Measurements from ENCODE around the gene OR5I1. TPM values are rescaled to one million over a fixed set of nuclear protein-coding genes. Genes with fewer than 3 reads are reported as not detected.

The OR5I1 gene
- not detected for polyA plus RNA-seq (2013, experiment 1 of 2)
- polyA plus RNA-seq (2013, experiment 2 of 2): not detected

DNA sequence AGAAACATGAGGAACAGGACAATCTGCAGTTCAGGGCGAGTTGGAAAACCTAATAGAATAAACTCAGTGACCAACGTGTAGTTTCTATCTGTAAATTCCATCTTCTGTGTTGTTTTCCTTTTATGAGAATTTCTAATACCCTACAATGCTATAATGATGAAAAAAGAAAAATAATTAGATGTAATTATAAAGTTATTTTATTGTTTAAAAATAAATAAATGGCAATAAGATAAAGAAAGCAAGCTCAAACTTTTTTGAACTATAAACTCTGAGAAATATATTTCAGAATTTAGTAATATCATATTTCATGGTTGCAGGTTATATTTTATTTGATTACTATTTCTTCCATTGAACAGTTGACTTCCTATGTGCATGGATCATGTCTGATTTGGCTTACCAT lies at the start of gene OR5I1:
TSS of gene OR5I1 (minus strand) at position 101 of the 400 bp plus-strand sequence. CDS start at position 101, 0 bp downstream.
- no peaks in the 10 kb centered on the region for H3K27me3 ChIP-seq (ENCODE audit: insufficient read depth, low read length)
- H3K9ac ChIP-seq (ENCODE audit: low read depth, low read length): no peak within 1 kb of the TSS
- no peaks in the 10 kb centered on the region for H3K4me1 ChIP-seq (ENCODE audit: insufficient read depth, low read length)
- H3K27ac ChIP-seq (ENCODE audit: low read depth, low read length): no peak within 1 kb of the TSS
- H3K9me3 ChIP-seq (ENCODE audit: insufficient read depth, low read depth, low read length): peaks cover 23% of the 10 kb centered on the region; the same call in 1 of the 2 replicates
- no peaks in the 10 kb centered on the region for H3K36me3 ChIP-seq (ENCODE audit: insufficient read depth, low read length)
- 100% methylated on average over 1 of the region's 2 CpGs for whole genome bisulfite sequencing
- no peak within 1 kb of the TSS for H3K4me3 ChIP-seq (ENCODE audit: low read length)

DNA sequence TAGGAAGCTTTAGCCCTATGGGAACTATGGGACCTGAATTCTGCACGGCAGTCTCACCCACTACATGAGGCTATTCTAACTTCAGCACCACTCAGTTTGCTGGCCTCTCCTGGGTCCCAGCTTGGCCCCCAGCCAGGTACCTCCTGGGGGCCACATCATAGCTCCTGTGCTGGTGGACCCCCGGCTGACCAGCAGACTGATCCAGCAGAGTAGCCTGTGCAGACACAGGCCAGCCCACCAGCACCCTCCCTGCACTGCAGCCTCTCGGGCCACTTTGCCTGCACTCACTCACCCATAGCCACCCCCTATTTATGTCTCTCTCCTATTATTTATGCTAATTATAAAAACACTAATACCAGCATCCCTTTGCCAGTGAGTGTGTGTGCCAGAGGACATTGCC lies 34.7 kb upstream of the OR5I1 start:
- Histone ChIP-seq H3K4me1 (ENCODE audit: insufficient read depth, low read length) (peaks cover 7% of the 10 kb centered on the region), H3K4me3 (ENCODE audit: low read length) (no peak overlapping the region), H3K36me3 (ENCODE audit: insufficient read depth, low read length) (no peaks in the 10 kb centered on the region), H3K27me3 (ENCODE audit: insufficient read depth, low read length) (no peaks in the 10 kb centered on the region), H3K9me3 (ENCODE audit: insufficient read depth, low read depth, low read length) (no peaks in the 10 kb centered on the region), H3K27ac (ENCODE audit: low read depth, low read length) (no peak overlapping the region), H3K9ac (ENCODE audit: low read depth, low read length) (no peak overlapping the region)
- WGBS: 96% methylated on average over 3 of the region's 3 CpGs

DNA sequence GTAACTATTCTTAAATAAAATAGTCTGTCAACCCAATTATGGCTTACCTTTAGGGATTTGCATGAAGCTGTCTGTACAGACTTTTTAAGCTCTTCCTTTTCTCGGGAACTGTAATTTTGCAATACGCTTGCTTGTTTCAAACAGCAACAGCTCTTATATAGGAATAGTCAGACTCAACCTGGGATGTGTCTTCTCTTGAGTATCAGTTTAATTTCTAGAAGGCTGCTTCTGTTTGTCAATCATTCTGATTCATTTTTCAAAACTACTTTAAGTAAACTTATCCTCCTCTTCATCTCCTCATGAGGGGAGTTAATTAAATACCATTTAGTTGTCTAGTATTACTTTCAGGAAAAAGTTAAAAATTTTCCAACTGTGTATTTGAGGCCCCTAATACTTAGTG lies 33.6 kb upstream of the OR5I1 start, which contains the start of gene OR10AG1:
TSS of gene OR10AG1 (minus strand) at position 101 of the 400 bp plus-strand sequence. CDS start at position 63, 38 bp downstream.
- 93% methylated on average over 2 of the region's 2 CpGs for WGBS
- Histone ChIP-seq H3K27ac (ENCODE audit: low read depth, low read length) (no peak within 1 kb of the TSS), H3K4me3 (ENCODE audit: low read length) (no peak within 1 kb of the TSS), H3K9me3 (ENCODE audit: insufficient read depth, low read depth, low read length) (no peaks in the 10 kb centered on the region), H3K9ac (ENCODE audit: low read depth, low read length) (no peak within 1 kb of the TSS), H3K4me1 (ENCODE audit: insufficient read depth, low read length) (peaks cover 7% of the 10 kb centered on the region), H3K36me3 (ENCODE audit: insufficient read depth, low read length) (no peaks in the 10 kb centered on the region), H3K27me3 (ENCODE audit: insufficient read depth, low read length) (no peaks in the 10 kb centered on the region)

DNA sequence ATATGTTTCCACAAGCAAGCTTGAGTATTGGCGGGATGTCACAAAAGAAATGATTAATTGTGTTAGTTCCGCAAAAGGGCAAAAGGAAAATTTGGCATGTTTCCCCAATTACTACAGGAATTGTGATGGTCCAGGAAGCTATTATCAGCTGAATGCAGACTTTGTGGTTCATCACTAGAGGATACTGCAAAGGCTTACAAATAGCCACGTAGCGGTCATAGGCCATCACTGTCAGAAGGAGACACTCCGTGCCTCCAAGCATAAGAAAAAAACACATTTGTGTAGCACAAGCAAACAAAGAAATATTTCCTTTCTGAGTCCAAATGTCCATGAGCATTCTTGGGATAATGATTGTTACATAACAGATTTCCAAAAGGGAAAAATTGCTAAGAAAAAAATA lies 31.7 kb upstream of the OR5I1 start:
- Histone ChIP-seq H3K36me3 (ENCODE audit: insufficient read depth, low read length) (no peaks in the 10 kb centered on the region), H3K27ac (ENCODE audit: low read depth, low read length) (no peak overlapping the region), H3K9ac (ENCODE audit: low read depth, low read length) (no peak overlapping the region), H3K4me3 (ENCODE audit: low read length) (no peak overlapping the region), H3K9me3 (ENCODE audit: insufficient read depth, low read depth, low read length) (no peaks in the 10 kb centered on the region), H3K27me3 (ENCODE audit: insufficient read depth, low read length) (no peaks in the 10 kb centered on the region), H3K4me1 (ENCODE audit: insufficient read depth, low read length) (no peaks in the 10 kb centered on the region; the same call in 1 of the 2 replicates)
- WGBS: 96% methylated on average over 5 of the region's 5 CpGs

DNA sequence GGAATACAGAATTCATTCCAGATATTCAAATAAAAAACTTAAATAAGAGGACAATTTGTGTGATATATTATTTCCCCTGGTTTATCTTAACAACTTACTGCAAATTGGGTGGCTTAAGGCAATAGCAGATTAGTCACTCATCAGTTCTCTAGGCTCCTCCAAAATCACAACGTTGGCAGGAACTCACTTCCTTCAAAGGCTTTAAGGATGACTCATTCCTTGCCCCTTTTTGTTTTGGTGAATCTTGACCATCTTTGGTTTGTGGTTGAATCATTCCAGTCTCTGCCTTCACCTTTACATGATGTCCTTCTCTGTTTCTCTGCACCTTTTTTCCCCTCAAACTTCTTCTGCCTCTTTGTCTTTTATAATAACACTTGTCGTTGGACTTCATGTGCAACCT lies 30.2 kb upstream of the OR5I1 start:
- Histone ChIP-seq H3K9me3 (ENCODE audit: insufficient read depth, low read depth, low read length) (no peaks in the 10 kb centered on the region), H3K9ac (ENCODE audit: low read depth, low read length) (no peak overlapping the region), H3K4me3 (ENCODE audit: low read length) (no peak overlapping the region), H3K27me3 (ENCODE audit: insufficient read depth, low read length) (no peaks in the 10 kb centered on the region), H3K36me3 (ENCODE audit: insufficient read depth, low read length) (no peaks in the 10 kb centered on the region), H3K27ac (ENCODE audit: low read depth, low read length) (no peak overlapping the region), H3K4me1 (ENCODE audit: insufficient read depth, low read length) (no peaks in the 10 kb centered on the region; the same call in 1 of the 2 replicates)
- 68% methylated on average over 2 of the region's 2 CpGs for WGBS

DNA sequence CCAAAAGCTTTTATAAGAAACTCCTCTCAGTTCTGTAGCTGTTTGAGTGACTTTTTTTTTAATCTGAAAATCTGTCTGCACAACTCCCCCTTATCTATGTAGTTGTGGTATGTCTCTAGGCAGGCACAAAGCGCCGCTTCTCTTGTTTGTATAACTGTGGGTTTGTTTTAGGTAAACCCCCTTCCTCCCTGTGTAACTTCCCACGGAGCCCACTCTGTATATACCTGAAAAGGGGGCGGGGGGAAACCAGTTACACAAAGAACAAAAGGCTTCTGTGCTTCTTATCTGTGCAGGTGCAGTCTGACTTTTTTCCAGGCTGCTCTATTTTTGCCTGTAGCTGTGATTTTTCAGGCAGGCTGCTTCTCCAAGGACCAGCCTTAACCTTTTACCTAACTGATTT lies 20.3 kb upstream of the OR5I1 start:
- H3K27ac ChIP-seq (ENCODE audit: low read depth, low read length): no peak overlapping the region
- H3K9ac ChIP-seq (ENCODE audit: low read depth, low read length): no peak overlapping the region
- WGBS: 78% methylated on average over 2 of the region's 4 CpGs
- no peak overlapping the region for H3K4me3 ChIP-seq (ENCODE audit: low read length)
- no peaks in the 10 kb centered on the region for H3K4me1 ChIP-seq (ENCODE audit: insufficient read depth, low read length)
- H3K36me3 ChIP-seq (ENCODE audit: insufficient read depth, low read length): no peaks in the 10 kb centered on the region
- H3K27me3 ChIP-seq (ENCODE audit: insufficient read depth, low read length): no peaks in the 10 kb centered on the region
- no peaks in the 10 kb centered on the region for H3K9me3 ChIP-seq (ENCODE audit: insufficient read depth, low read depth, low read length)

DNA sequence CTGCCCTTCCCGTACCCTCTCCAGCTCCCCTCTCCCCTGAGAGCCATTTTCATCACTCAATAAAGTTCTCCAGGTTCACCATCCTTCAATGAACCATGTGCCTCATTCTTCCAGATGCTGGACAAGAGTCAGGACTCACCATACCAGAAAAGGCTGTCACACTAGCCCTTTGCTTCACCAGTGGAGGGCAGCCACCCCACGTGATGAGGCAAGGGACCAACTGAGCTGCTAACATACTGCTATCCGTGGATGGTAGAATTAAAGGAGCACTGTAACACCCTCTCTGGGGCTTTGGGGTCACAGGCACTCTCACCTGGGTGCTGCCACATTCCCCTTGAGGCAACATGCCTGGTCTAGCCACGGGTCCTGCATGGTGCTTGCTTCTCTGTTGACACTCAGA lies 13.1 kb upstream of the OR5I1 start:
- H3K4me1 ChIP-seq (ENCODE audit: insufficient read depth, low read length): no peaks in the 10 kb centered on the region
- no peak overlapping the region for H3K9ac ChIP-seq (ENCODE audit: low read depth, low read length)
- no peak overlapping the region for H3K27ac ChIP-seq (ENCODE audit: low read depth, low read length)
- no peaks in the 10 kb centered on the region for H3K36me3 ChIP-seq (ENCODE audit: insufficient read depth, low read length)
- peaks cover 3% of the 10 kb centered on the region; the same call in 1 of the 2 replicates for H3K9me3 ChIP-seq (ENCODE audit: insufficient read depth, low read depth, low read length)
- H3K27me3 ChIP-seq (ENCODE audit: insufficient read depth, low read length): no peaks in the 10 kb centered on the region
- H3K4me3 ChIP-seq (ENCODE audit: low read length): no peak overlapping the region
- WGBS: 86% methylated on average over 4 of the region's 4 CpGs

DNA sequence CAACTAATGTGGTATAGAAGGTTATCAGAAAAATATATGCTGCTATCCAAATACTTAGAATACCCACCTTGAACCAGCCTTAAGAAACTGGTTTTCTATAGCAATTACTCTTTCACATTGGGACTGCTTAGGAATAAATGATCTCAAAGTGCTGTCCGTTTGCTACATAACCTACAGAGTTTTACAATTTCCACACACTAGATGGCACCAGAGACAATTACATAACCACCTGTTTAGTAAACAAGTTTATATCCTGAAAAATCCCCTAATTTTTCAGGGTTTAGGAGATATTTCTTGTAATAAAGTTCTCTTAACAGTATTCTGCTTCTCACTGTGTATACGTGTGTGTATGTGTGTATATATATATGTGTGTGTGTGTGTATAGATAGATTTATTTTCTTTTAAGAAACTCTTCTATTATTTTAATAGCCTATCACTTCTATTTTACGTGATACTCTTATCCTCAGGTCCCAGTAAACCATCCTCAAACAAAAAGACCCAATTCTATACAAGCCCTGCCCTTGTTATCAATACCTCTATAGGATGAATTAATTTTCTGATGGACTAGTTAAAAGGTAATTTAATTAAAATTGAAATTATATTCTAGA lies 6.7 kb upstream of the OR5I1 start:
- 12% methylated on average over 2 of the region's 3 CpGs for WGBS
- Histone ChIP-seq H3K36me3 (ENCODE audit: insufficient read depth, low read length) (no peaks in the 10 kb centered on the region), H3K9me3 (ENCODE audit: insufficient read depth, low read depth, low read length) (peaks cover 3% of the 10 kb centered on the region; the same call in 1 of the 2 replicates), H3K4me3 (ENCODE audit: low read length) (no peak overlapping the region), H3K9ac (ENCODE audit: low read depth, low read length) (no peak overlapping the region), H3K27me3 (ENCODE audit: insufficient read depth, low read length) (no peaks in the 10 kb centered on the region), H3K4me1 (ENCODE audit: insufficient read depth, low read length) (no peaks in the 10 kb centered on the region), H3K27ac (ENCODE audit: low read depth, low read length) (no peak overlapping the region)

DNA sequence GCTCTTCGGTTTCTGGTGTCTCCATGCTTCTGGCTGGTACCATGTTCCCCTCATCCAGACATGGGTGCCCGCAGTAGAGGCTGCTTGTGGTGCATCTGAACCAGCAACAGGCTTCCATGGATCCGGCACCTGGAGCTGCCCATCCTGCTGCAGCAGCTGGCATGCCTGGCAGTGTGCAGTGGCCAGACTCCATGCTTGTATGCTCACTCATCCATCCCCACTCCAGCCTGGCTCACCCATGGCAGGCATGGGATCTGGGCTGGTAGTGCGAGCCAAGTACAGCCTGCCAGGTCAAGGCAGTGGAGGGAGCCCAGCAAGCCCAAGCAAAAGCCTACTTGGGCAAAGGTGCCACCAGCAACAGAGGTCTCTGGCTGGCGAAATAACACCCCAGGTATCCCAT lies 15.7 kb downstream of the OR5I1 start:
- Histone ChIP-seq H3K36me3 (ENCODE audit: insufficient read depth, low read length) (no peaks in the 10 kb centered on the region), H3K27me3 (ENCODE audit: insufficient read depth, low read length) (no peaks in the 10 kb centered on the region), H3K4me1 (ENCODE audit: insufficient read depth, low read length) (no peaks in the 10 kb centered on the region), H3K27ac (ENCODE audit: low read depth, low read length) (no peak overlapping the region), H3K9ac (ENCODE audit: low read depth, low read length) (no peak overlapping the region), H3K4me3 (ENCODE audit: low read length) (no peak overlapping the region), H3K9me3 (ENCODE audit: insufficient read depth, low read depth, low read length) (peaks cover 69% of the 10 kb centered on the region)
- WGBS: 88% methylated on average over 5 of the region's 5 CpGs

DNA sequence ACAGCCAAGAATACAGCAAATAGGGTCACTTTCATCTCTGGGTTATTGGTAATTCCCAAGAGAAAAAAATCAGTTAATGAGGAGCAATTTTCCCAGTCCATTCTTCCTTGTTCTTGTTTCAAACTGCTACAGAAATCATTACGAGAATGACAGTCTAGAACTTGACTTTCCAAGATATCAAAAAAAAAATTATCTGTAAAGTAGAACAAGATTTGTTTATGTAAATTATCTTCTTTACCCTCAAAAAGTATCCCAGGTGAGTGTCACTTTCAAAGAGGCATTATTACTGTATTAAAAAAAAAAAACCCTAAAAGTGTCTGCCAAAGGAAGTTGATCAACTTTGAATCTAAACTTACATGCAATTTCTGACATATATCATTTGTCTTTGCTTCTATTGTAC lies 21.7 kb downstream of the OR5I1 start, which contains the start of gene OR5W2:
TSS of gene OR5W2 (minus strand) at position 101 of the 400 bp plus-strand sequence. CDS start at position 101, 0 bp downstream.
- Histone ChIP-seq H3K9me3 (ENCODE audit: insufficient read depth, low read depth, low read length) (peaks cover 83% of the 10 kb centered on the region), H3K4me1 (ENCODE audit: insufficient read depth, low read length) (no peaks in the 10 kb centered on the region), H3K27me3 (ENCODE audit: insufficient read depth, low read length) (no peaks in the 10 kb centered on the region), H3K9ac (ENCODE audit: low read depth, low read length) (no peak within 1 kb of the TSS), H3K36me3 (ENCODE audit: insufficient read depth, low read length) (no peaks in the 10 kb centered on the region), H3K27ac (ENCODE audit: low read depth, low read length) (no peak within 1 kb of the TSS), H3K4me3 (ENCODE audit: low read length) (no peak within 1 kb of the TSS)
- 80% methylated on average over 1 of the region's 1 CpG for WGBS

DNA sequence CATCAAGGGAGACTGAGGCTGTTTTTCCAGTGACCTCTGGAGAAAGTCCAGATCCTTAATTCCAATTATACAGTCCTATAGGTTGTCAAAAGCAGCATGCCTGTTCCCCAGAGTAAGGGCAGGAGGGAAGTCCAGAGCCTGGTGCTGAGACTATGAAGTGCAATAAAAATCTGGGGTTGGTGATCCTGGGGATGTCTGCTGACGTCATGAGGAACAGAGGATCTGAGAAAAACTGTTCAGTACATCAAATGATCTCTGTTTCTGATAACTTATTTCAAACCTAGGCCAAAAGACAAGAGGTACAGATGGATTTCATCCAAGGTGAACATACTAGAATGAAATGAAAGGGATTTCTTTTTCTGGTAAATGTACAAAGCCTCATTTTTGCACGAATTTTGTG lies 33.9 kb downstream of the OR5I1 start:
- Histone ChIP-seq H3K36me3 (ENCODE audit: insufficient read depth, low read length) (no peaks in the 10 kb centered on the region), H3K27me3 (ENCODE audit: insufficient read depth, low read length) (no peaks in the 10 kb centered on the region), H3K4me1 (ENCODE audit: insufficient read depth, low read length) (no peaks in the 10 kb centered on the region), H3K9ac (ENCODE audit: low read depth, low read length) (no peak overlapping the region), H3K9me3 (ENCODE audit: insufficient read depth, low read depth, low read length) (peaks cover 75% of the 10 kb centered on the region), H3K27ac (ENCODE audit: low read depth, low read length) (no peak overlapping the region), H3K4me3 (ENCODE audit: low read length) (no peak overlapping the region)
- WGBS: 33% methylated on average over 2 of the region's 2 CpGs
